ENCODE measurements around the gene PPP1R17. TPM values are rescaled to one million over a fixed set of nuclear protein-coding genes. Genes with fewer than 3 reads are reported as not detected.
A peak's percentile ranks its signal among the peaks of the same experiment; 100 is the strongest.

PPP1R17 gene
- total RNA-seq, 4 donors from 2014 or later = not detected

GRCh38 chr7:31692871-31693270 lies 5.9 kb downstream of the PPP1R17 start:
- intact Hi-C loops (cut with DNase I; ENCODE audit: low total_unique reads) = no loop called here
- no peaks in the 10 kb centered on the region for H3K27me3 ChIP-seq

GRCh38 chr7:31695859-31696614 lies 9.0 kb downstream of the PPP1R17 start:
- H3K27ac ChIP-seq = peak overlapping the region; percentile 50 to 53
- H3K27me3 ChIP-seq = no peaks in the 10 kb centered on the region
- TF ChIP-seq POLR2A (IDR thresholded peaks at IDR 0.05) = no peak
- TF ChIP-seq CTCF (IDR thresholded peaks at IDR 0.05) = no peak
- intact Hi-C loops (cut with DNase I; ENCODE audit: low total_unique reads) = no loop called here
- no peak overlapping the region for H3K4me3 ChIP-seq
- no peaks in the 10 kb centered on the region for H3K9me3 ChIP-seq
- no peaks in the 10 kb centered on the region for H3K36me3 ChIP-seq
- no peaks in the 10 kb centered on the region for H3K4me1 ChIP-seq
- DNase-seq = peak; percentile 20 to 46

More at GRCh38 chr7:31692871-31693270, 5.9 kb downstream of the PPP1R17 start:
- Histone ChIP-seq H3K27ac (no peak overlapping the region), H3K4me3 (no peak overlapping the region), H3K4me1 (no peaks in the 10 kb centered on the region), H3K36me3 (no peaks in the 10 kb centered on the region), H3K9me3 (no peaks in the 10 kb centered on the region)
- DNase-seq = no peak
- TF ChIP-seq POLR2A (IDR thresholded peaks at IDR 0.05) (no peak), CTCF (IDR thresholded peaks at IDR 0.05) (no peak)

GRCh38 chr7:31699050-31699449 lies 12.0 kb downstream of the PPP1R17 start:
- H3K9me3 ChIP-seq = no peaks in the 10 kb centered on the region
- DNase-seq = no peak
- H3K4me3 ChIP-seq = no peak overlapping the region
- intact Hi-C loops (cut with DNase I; ENCODE audit: low total_unique reads) = no loop called here
- H3K27me3 ChIP-seq = no peaks in the 10 kb centered on the region
- no peaks in the 10 kb centered on the region for H3K4me1 ChIP-seq
- H3K27ac ChIP-seq = no peak overlapping the region
- no peak for TF ChIP-seq CTCF (IDR thresholded peaks at IDR 0.05)
- no peak for TF ChIP-seq POLR2A (IDR thresholded peaks at IDR 0.05)
- H3K36me3 ChIP-seq = no peaks in the 10 kb centered on the region

- Histone ChIP-seq H3K4me1 (no peaks in the 10 kb centered on the region), H3K9me3 (no peaks in the 10 kb centered on the region), H3K4me3 (no peak overlapping the region), H3K27ac (no peak overlapping the region), H3K27me3 (no peaks in the 10 kb centered on the region), H3K36me3 (no peaks in the 10 kb centered on the region)
- no peak for DNase-seq
- intact Hi-C loops (cut with DNase I; ENCODE audit: low total_unique reads) = no loop called here
- TF ChIP-seq POLR2A (IDR thresholded peaks at IDR 0.05) (no peak), CTCF (IDR thresholded peaks at IDR 0.05) (no peak)
Observed at GRCh38 chr7:31702354-31702753, 15.3 kb downstream of the PPP1R17 start.

- no peak overlapping the region for H3K27ac ChIP-seq
- no peaks in the 10 kb centered on the region for H3K27me3 ChIP-seq
- no peaks in the 10 kb centered on the region for H3K36me3 ChIP-seq
- no peak for TF ChIP-seq POLR2A (IDR thresholded peaks at IDR 0.05)
- TF ChIP-seq CTCF (IDR thresholded peaks at IDR 0.05) = no peak
- H3K4me3 ChIP-seq = no peak overlapping the region
- no peak for DNase-seq
- H3K9me3 ChIP-seq = no peaks in the 10 kb centered on the region
- no peaks in the 10 kb centered on the region for H3K4me1 ChIP-seq
- intact Hi-C loops (cut with DNase I; ENCODE audit: low total_unique reads) = no loop called here
Observed at GRCh38 chr7:31705377-31705776, 18.4 kb downstream of the PPP1R17 start.
